HUES48 (cell line): ENCODE results near the gene TSPAN32.

Experiments
- H3K27ac ChIP-seq: one replicate; pipeline ENCODE4 v1.7.0; 2013; ENCODE audit warnings: low read depth, low read length, inconsistent platforms
- H3K27me3 ChIP-seq: 2 replicates; pipeline ENCODE4 v1.6.1; 2013; ENCODE audit warnings: mild to moderate bottlenecking, low read length; ENCODE audit not compliant: control insufficient read depth, insufficient read depth
- H3K36me3 ChIP-seq: 2 replicates; pipeline ENCODE4 v1.6.1; 2013; ENCODE audit warnings: low read length; ENCODE audit not compliant: control insufficient read depth, insufficient read depth
- H3K4me1 ChIP-seq: 2 replicates; pipeline ENCODE4 v1.6.1; 2013; ENCODE audit warnings: mild to moderate bottlenecking, low read length; ENCODE audit not compliant: control insufficient read depth, insufficient read depth
- H3K4me3 ChIP-seq: 2 replicates; pipeline ENCODE4 v1.5.1; 2013; ENCODE audit warnings: mild to moderate bottlenecking, low read depth, low read length
- H3K9ac ChIP-seq: 2 replicates; pipeline ENCODE4 v1.6.1; 2013; ENCODE audit warnings: mild to moderate bottlenecking, low read depth, low read length, moderate library complexity
- H3K9me3 ChIP-seq: 2 replicates; pipeline ENCODE4 v1.6.1; 2013; ENCODE audit warnings: low read length; ENCODE audit not compliant: control insufficient read depth, insufficient read depth

Gene TSPAN32

DNA sequence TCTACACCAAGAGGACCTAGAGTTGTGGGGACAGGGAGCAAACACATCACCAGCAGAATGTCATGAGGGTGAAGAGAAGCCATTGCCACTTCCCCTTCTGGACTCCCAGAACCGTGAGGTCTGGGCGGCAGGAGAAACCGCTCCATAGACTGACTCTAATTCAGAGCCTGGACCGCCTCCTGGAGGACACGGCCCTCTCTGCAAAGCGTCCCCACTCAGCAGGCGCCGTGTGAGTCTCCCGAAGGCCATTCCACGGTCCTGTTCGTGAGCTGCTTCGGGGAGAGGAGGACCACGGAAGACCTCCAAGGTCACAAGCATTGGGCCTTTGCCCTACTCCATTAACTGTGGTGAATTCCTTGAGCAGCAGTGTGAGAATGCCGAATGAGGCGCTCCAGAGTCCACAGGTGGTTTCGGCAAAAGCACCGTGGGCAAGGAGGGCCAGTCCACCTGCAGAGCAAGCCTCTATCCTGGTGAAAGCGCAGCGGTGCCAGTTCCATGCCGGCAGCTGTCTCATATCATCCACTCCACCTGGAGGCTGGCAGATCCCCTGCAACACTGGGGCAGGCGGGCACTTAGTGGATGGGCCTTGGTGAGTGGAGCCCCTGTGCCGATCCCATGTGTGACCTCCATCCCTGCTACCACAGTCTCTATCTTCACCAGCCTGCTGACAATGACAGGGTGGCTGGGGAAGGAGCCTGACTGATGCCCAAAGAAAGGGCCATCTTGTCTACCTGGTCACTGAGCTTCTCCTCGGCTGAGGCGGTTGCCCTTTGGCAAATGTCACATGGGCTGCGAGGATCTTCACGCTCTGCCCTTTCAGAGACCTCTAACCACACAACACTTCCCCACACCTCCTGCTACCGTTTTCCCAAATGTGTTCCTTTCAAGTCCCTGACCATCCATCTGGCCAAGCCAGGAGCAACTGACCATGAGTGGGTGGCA, 7.6 kb upstream of the TSPAN32 start:
- Histone ChIP-seq H3K4me3 (no peak overlapping the region), H3K27ac (no peak overlapping the region), H3K27me3 (peaks cover 8% of the 10 kb centered on the region), H3K9me3 (no peaks in the 10 kb centered on the region), H3K36me3 (no peaks in the 10 kb centered on the region), H3K9ac (no peak overlapping the region), H3K4me1 (no peaks in the 10 kb centered on the region)

GRCh38 chr11:2294926-2295290, 6.9 kb upstream of the TSPAN32 start:
- Histone ChIP-seq H3K9me3 (no peaks in the 10 kb centered on the region), H3K4me1 (no peaks in the 10 kb centered on the region), H3K4me3 (no peak overlapping the region), H3K27me3 (peaks cover 1% of the 10 kb centered on the region), H3K27ac (no peak overlapping the region), H3K36me3 (no peaks in the 10 kb centered on the region), H3K9ac (no peak overlapping the region)

- H3K4me3 ChIP-seq: no peak overlapping the region
- no peaks in the 10 kb centered on the region for H3K36me3 ChIP-seq
- no peaks in the 10 kb centered on the region for H3K27me3 ChIP-seq
- no peak overlapping the region for H3K27ac ChIP-seq
- no peaks in the 10 kb centered on the region for H3K9me3 ChIP-seq
- H3K4me1 ChIP-seq: no peaks in the 10 kb centered on the region
- no peak overlapping the region for H3K9ac ChIP-seq
Measured at GRCh38 chr11:2295971-2296912, 5.6 kb upstream of the TSPAN32 start.

- no peak overlapping the region for H3K4me3 ChIP-seq
- H3K27me3 ChIP-seq: no peaks in the 10 kb centered on the region
- H3K4me1 ChIP-seq: no peaks in the 10 kb centered on the region
- no peaks in the 10 kb centered on the region for H3K9me3 ChIP-seq
- no peaks in the 10 kb centered on the region for H3K36me3 ChIP-seq
- no peak overlapping the region for H3K9ac ChIP-seq
- H3K27ac ChIP-seq: no peak overlapping the region
Measured at GRCh38 chr11:2296913-2297622, 4.7 kb upstream of the TSPAN32 start.

GRCh38 chr11:2297623-2298030, 4.2 kb upstream of the TSPAN32 start:
- no peaks in the 10 kb centered on the region for H3K4me1 ChIP-seq
- H3K27me3 ChIP-seq: no peaks in the 10 kb centered on the region
- no peak overlapping the region for H3K27ac ChIP-seq
- H3K36me3 ChIP-seq: no peaks in the 10 kb centered on the region
- no peak overlapping the region for H3K9ac ChIP-seq
- no peak overlapping the region for H3K4me3 ChIP-seq
- no peaks in the 10 kb centered on the region for H3K9me3 ChIP-seq

GRCh38 chr11:2298131-2298794, 3.5 kb upstream of the TSPAN32 start:
- Histone ChIP-seq H3K27me3 (no peaks in the 10 kb centered on the region), H3K9me3 (no peaks in the 10 kb centered on the region), H3K4me3 (no peak overlapping the region), H3K27ac (no peak overlapping the region), H3K36me3 (no peaks in the 10 kb centered on the region), H3K4me1 (no peaks in the 10 kb centered on the region), H3K9ac (no peak overlapping the region)

GRCh38 chr11:2298795-2299761, 2.7 kb upstream of the TSPAN32 start:
- Histone ChIP-seq H3K9me3 (no peaks in the 10 kb centered on the region), H3K4me1 (no peaks in the 10 kb centered on the region), H3K27me3 (no peaks in the 10 kb centered on the region), H3K4me3 (no peak overlapping the region), H3K9ac (no peak overlapping the region), H3K27ac (no peak overlapping the region), H3K36me3 (no peaks in the 10 kb centered on the region)

DNA sequence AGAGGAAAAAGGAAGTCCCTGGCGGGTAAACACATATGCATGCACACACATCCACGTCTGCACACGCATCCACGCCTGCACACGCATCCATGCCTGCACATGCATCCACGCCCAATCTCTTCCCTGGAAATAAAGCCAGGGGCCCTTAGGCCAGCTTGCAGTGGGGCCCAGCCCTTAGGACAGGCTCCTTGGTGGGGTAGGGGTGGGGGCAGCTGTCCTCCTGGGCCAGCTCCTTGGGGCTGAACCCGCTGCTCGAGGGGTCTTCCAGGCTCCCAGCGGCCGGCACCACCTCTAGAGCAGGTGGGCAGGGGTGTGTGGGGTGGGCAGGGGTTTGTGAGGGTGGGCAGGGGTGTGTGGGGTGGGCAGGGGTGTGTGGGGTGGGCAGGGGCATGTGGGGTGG, 2.0 kb upstream of the TSPAN32 start:
- Histone ChIP-seq H3K27ac (no peak overlapping the region), H3K27me3 (no peaks in the 10 kb centered on the region), H3K9me3 (no peaks in the 10 kb centered on the region), H3K4me1 (no peaks in the 10 kb centered on the region), H3K36me3 (no peaks in the 10 kb centered on the region), H3K4me3 (no peak overlapping the region), H3K9ac (no peak overlapping the region)

DNA sequence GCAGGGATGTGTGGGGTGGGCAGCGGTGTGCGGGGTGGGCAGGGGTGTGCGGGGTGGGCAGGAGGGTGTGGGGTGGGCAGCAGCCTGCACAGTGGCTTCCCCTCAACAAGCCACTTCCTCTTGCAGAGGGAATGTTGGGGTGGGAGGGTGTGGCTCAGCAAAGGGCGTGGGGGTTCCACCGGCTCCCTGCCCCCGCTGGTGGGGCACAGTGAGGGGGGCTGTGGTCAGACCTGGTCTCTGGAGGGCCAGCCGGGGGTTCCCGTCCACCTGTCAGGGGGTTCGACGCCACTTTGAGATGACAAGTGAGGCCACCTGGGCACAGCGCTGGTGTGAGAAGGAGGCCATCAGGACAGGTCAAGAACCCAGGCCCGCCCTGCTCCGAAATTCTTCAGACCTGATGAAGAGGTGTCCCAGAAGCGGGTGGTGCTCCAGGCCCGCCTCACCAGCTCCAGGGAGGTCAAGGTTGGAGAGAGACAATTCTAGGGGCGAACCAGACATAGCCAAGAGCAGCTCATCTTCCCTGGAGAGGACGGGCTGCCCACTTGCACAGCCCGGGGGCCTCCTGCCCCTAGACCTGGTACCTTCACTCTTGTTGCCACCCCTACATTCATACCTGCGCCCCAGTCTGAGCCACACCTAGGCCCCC, 1.4 kb upstream of the TSPAN32 start:
- Histone ChIP-seq H3K4me1 (no peaks in the 10 kb centered on the region), H3K9me3 (no peaks in the 10 kb centered on the region), H3K27me3 (no peaks in the 10 kb centered on the region), H3K9ac (no peak overlapping the region), H3K36me3 (no peaks in the 10 kb centered on the region), H3K4me3 (no peak overlapping the region), H3K27ac (no peak overlapping the region)
